ENCODE data around the gene CDKN2C. TPM values are rescaled to one million over a fixed set of nuclear protein-coding genes. Genes with fewer than 3 reads are reported as not detected.
"Not testable (repeated sequence)": the region's sequence is repeated elsewhere in the genome, so short reads cannot be mapped to it uniquely, and the experiment has no call there.

CDKN2C gene
- total RNA-seq, 1 donor from 2014 or later: 22.8 TPM

- intact Hi-C loops (cut with DNase I): loop anchor here (10.0 kb wide), 1 partner anchor 265 kb away; no protein-coding TSS in a partner anchor
- Histone ChIP-seq H3K27me3 (no peaks in the 10 kb centered on the region), H3K9me3 (no peaks in the 10 kb centered on the region), H3K4me3 (no peak overlapping the region), H3K36me3 (no peaks in the 10 kb centered on the region), H3K4me1 (peaks cover 8% of the 10 kb centered on the region), H3K27ac (no peak overlapping the region)
- TF ChIP-seq POLR2AphosphoS5 (IDR thresholded peaks at IDR 0.05; ENCODE audit: insufficient read depth in 1 of 2, low read depth in 1 of 2) (no peak), CTCF (IDR thresholded peaks at IDR 0.05) (peak; percentile 29 to 43 (median 39)), POLR2A (IDR thresholded peaks at IDR 0.05) (no peak)
- no peak for DNase-seq (ENCODE audit: extremely low spot score in 2 of 2)
Measured at GRCh38 chr1:50929376-50929958, 40.6 kb upstream of the CDKN2C start.

GRCh38 chr1:50930193-50930592, 39.9 kb upstream of the CDKN2C start:
- TF ChIP-seq POLR2A (IDR thresholded peaks at IDR 0.05) (no peak), CTCF (IDR thresholded peaks at IDR 0.05) (no peak), POLR2AphosphoS5 (IDR thresholded peaks at IDR 0.05; ENCODE audit: insufficient read depth in 1 of 2, low read depth in 1 of 2) (no peak)
- H3K36me3 ChIP-seq: no peaks in the 10 kb centered on the region
- no peak overlapping the region for H3K4me3 ChIP-seq
- H3K27ac ChIP-seq: no peak overlapping the region
- DNase-seq (ENCODE audit: extremely low spot score in 2 of 2): no peak
- H3K27me3 ChIP-seq: no peaks in the 10 kb centered on the region
- intact Hi-C loops (cut with DNase I): no loop called here
- H3K9me3 ChIP-seq: no peaks in the 10 kb centered on the region
- H3K4me1 ChIP-seq: peaks cover 8% of the 10 kb centered on the region

GRCh38 chr1:50930965-50931737, 38.9 kb upstream of the CDKN2C start:
- DNase-seq (ENCODE audit: extremely low spot score in 2 of 2): no peak
- no peaks in the 10 kb centered on the region for H3K27me3 ChIP-seq
- TF ChIP-seq CTCF (IDR thresholded peaks at IDR 0.05): no peak
- no peak for TF ChIP-seq POLR2AphosphoS5 (IDR thresholded peaks at IDR 0.05; ENCODE audit: insufficient read depth in 1 of 2, low read depth in 1 of 2)
- no peak for TF ChIP-seq POLR2A (IDR thresholded peaks at IDR 0.05)
- H3K4me3 ChIP-seq: no peak overlapping the region
- no peaks in the 10 kb centered on the region for H3K36me3 ChIP-seq
- intact Hi-C loops (cut with DNase I): no loop called here
- no peak overlapping the region for H3K27ac ChIP-seq
- peaks cover 8% of the 10 kb centered on the region for H3K4me1 ChIP-seq
- no peaks in the 10 kb centered on the region for H3K9me3 ChIP-seq

- H3K4me3 ChIP-seq; DNase-seq (ENCODE audit: extremely low spot score in 2 of 2); H3K9me3 ChIP-seq; H3K27me3 ChIP-seq; H3K36me3 ChIP-seq; intact Hi-C loops (cut with DNase I); H3K4me1 ChIP-seq; H3K27ac ChIP-seq: not testable (repeated sequence)
Measured at GRCh38 chr1:50932043-50932442, 38.0 kb upstream of the CDKN2C start.

- H3K4me3 ChIP-seq; H3K27me3 ChIP-seq; DNase-seq (ENCODE audit: extremely low spot score in 2 of 2); H3K36me3 ChIP-seq; H3K4me1 ChIP-seq; H3K9me3 ChIP-seq; H3K27ac ChIP-seq; intact Hi-C loops (cut with DNase I): not testable (repeated sequence)
Measured at GRCh38 chr1:50933770-50934169, 36.3 kb upstream of the CDKN2C start.

GRCh38 chr1:50934838-50935237, 35.2 kb upstream of the CDKN2C start:
- TF ChIP-seq POLR2A (IDR thresholded peaks at IDR 0.05) (no peak), CTCF (IDR thresholded peaks at IDR 0.05) (no peak), POLR2AphosphoS5 (IDR thresholded peaks at IDR 0.05; ENCODE audit: insufficient read depth in 1 of 2, low read depth in 1 of 2) (no peak)
- peaks cover 4% of the 10 kb centered on the region for H3K4me1 ChIP-seq
- no peaks in the 10 kb centered on the region for H3K27me3 ChIP-seq
- no peak overlapping the region for H3K4me3 ChIP-seq
- DNase-seq (ENCODE audit: extremely low spot score in 2 of 2): no peak
- no peaks in the 10 kb centered on the region for H3K36me3 ChIP-seq
- no peaks in the 10 kb centered on the region for H3K9me3 ChIP-seq
- H3K27ac ChIP-seq: no peak overlapping the region
- intact Hi-C loops (cut with DNase I): no loop called here

GRCh38 chr1:50935276-50935675, 34.8 kb upstream of the CDKN2C start:
- H3K36me3 ChIP-seq; H3K9me3 ChIP-seq; H3K27me3 ChIP-seq; H3K4me3 ChIP-seq; intact Hi-C loops (cut with DNase I); DNase-seq (ENCODE audit: extremely low spot score in 2 of 2); H3K4me1 ChIP-seq; H3K27ac ChIP-seq: not testable (repeated sequence)

Measured in vagina (tissue), 2 donors.